GM18858 (cell line): ENCODE data around the gene SCIN.

Experiments
- ATAC-seq: cut with Tn5 transposase; IDR thresholded peaks from one replicate; pipeline ENCODE4 v1.9.1; 2021; ENCODE audit not compliant: unreplicated experiment

The SCIN gene

DNA sequence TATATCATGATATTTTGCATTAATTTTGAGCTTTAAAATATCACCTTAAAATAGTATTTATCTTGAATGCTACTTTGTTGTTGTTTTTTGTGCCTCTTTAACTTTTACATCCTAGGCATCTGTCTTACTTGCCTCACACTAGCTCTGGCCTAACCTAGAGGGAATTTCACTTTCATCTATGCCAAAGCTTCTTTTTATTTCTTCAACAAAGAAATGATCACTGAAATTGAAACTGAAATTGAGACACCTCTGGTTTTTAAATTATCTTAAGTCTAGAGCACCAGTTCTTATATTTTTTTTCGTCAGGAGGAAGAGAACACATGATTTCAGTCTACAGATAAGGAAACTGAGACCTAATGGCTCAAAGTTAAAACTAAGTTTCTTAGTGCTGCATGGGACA lies 3.5 kb upstream of the SCIN start:
- ATAC-seq, result peak; percentile 90

- ATAC-seq, result peak; percentile 28
Observed at GRCh38 chr7:12569673-12570072, 847 bp upstream of the SCIN start.

DNA sequence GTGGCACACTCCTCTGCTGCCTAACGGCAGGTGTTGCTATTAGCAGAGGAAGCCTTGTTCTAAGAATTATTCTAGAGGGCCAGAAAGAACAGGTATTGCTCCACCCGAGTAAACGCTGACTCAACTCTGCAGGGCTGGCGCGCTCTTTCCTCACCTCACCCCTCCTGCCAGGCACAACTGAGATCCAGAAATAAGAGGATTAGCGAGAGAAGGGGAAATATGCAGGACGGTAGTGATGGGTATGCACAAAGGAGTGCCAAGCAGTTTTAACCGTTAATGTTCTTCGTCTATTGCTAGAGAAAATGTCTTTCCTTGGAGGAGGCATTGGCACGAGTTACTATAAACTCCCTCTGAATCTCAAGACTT lies 369 bp upstream of the SCIN start:
- no peak for ATAC-seq

DNA sequence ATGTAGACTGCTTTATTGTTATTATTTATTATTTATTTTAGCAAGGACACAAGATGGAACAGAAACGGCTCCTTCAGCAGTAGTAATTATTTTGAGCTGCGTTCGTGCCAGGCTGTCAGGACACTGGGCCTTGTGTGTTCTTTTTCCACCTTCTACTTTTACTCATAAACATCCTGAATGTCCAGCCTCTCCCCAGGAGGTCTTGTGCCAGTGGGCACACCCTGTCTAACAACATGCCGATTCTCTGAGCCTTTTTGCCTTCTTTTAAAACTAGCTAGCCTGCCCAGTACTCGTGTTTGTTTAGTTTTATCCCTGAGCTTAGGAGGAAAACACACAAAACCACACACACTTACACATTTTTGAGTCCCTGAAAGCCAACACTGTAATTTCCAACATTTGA lies 1.2 kb downstream of the SCIN start:
- no peak for ATAC-seq

GRCh38 chr7:12572941-12573575 lies 2.5 kb downstream of the SCIN start:
- no peak for ATAC-seq

GRCh38 chr7:12573885-12574284 lies 3.4 kb downstream of the SCIN start:
- no peak for ATAC-seq

- peak; percentile 83 for ATAC-seq
Observed at GRCh38 chr7:12578930-12579640, 8.6 kb downstream of the SCIN start.

DNA sequence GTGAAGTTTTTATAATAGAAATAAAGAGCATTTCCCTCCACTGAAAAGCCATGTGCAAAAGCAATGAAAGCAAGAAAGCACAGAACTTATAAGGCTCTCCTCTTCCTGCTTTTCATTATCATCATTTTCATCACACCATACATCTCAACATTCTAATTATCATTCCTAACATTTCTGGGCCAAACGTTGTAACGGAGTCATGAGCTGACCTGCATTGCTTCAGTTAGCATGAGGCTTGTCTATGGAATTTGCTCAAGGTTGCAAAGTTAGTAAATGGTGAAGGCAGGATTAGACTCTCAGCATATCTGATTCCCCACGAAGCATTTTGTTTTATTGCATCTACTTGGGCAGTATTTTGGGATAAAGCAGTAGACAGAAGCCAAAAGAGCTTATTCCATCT lies 11.4 kb downstream of the SCIN start:
- no peak for ATAC-seq

DNA sequence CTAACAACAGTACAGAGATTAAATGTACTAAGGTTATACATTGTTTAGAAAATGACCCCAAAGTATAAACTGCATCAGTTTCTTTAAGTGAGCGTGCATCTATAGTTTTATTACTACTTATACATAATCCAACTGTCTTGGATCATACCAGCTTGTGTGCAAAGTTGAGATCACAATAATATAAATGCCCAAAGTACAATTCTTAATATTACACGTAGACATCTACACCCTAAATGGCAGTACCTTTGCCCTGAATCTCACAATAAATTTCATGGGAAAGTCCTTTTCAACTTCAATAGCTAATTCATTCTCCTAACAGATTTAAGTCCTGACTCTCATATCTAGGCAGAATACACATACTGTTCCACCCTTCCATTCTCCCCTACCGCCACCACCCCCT lies 11.8 kb downstream of the SCIN start:
- ATAC-seq, result no peak

GRCh38 chr7:12583176-12583575 lies 12.7 kb downstream of the SCIN start:
- no peak for ATAC-seq

- ATAC-seq, result no peak
Observed at GRCh38 chr7:12583922-12584321, 13.4 kb downstream of the SCIN start.

DNA sequence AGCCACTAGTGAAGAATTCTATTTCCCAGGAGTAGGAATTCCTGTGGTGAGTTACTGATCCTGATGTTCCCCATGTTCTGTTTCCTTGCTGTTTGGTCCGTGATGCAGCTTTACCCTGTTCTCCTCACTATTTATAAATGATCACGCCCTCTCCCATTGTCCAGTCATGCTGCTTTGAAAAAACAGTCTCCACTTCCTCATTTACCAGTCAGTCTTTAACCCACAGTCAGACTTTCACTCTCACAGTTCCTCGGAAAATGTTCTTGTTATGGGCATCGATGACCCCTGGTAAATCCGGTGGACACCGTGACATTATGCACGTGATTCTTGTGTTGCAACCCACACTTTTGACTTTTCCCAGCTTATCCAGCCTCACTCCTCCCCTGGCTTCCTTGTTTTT lies 14.4 kb downstream of the SCIN start:
- peak; percentile 97 for ATAC-seq

DNA sequence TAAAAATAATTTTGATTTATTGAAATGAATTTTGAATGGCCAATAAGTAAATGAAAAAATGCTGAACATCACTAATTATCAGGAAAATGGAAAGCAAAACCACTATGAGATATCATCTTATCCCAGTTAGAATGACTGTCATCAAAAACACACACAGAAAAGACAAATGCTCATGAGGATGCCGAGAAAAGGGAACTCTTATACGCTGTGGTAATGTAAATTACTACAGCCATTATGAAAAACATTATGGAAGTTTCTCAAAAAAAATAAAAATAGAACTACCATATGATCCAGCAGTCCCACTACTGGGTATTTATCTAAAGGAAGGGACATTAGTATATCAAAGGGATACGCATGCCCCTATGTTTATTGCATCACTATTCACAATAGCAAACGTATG lies 15.8 kb downstream of the SCIN start:
- no peak for ATAC-seq

- ATAC-seq, result no peak
Observed at GRCh38 chr7:12588259-12588904, 17.9 kb downstream of the SCIN start.

- no peak for ATAC-seq
Observed at GRCh38 chr7:12590559-12590958, 20.0 kb downstream of the SCIN start.

GRCh38 chr7:12594122-12594897 lies 23.8 kb downstream of the SCIN start:
- ATAC-seq, result no peak

DNA sequence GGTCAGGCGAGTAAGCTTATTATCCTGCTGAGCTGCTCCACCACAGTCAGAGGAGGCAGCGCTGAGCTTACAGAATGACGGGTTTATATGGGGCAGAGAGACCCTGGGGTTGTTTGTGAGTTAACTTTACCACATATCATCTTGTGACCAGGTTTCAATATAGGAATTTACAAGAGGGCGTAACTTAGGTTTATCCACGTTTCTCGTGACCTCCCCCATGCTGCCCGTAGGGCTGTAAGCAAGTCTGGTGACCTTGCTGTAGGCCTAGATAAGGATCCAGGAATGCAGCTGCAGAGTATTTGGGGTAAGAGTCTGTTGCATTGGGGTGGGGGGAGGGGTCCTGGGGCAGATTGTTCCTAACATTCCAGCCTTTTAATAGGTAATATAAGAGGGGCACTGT lies 24.6 kb downstream of the SCIN start:
- no peak for ATAC-seq

GRCh38 chr7:12596225-12596790 lies 25.8 kb downstream of the SCIN start:
- ATAC-seq, result no peak

DNA sequence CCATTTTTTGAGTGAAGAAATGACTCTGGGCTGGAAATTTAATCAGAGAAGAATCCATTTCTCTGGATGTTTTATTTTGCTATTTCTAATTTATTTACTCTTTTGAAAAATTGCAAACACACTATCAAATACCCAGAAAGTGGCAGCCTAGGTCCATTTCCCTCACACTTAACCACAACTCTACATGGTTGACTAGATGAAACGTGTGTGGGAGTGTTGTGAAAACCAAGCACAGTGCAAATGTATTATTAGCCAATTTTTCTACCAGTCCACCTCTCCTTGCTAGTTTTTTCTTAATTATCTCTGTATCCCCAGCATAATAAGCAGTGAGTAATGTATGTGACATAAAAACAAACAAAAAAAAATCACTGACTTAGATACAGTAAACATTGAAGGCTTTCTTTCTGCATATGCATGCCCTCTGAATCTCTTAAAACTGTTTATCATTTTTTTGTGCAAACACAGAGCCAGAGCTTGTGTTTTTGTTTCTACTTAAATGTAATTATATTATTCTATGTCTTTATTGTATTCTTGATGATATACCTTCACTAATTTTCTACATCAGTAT lies 30.9 kb downstream of the SCIN start:
- ATAC-seq, result peak; percentile 98

GRCh38 chr7:12607134-12607533 lies 36.6 kb downstream of the SCIN start:
- no peak for ATAC-seq

DNA sequence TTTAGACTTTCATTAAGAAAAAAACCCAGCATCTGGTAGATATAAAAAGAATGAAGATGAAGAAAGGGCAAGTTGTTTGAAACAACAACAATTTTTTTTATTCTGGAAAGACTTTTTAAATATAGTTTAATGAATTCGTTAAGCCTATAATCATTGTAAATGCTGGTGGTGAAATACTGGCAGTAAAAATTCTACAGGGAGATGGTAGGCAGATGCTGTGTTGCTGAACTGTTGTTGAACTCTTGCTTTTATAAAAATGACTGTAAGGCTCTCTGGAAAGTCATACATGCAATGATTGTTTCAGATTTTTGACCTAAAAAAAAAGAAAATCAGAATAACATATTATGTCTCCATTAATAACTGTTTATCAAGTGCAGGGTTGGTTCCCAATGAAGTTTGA lies 39.0 kb downstream of the SCIN start:
- no peak for ATAC-seq
